ENCODE data around the gene IL31RA.

Gene IL31RA

GRCh38 chr5:55852503-55852902, 1.3 kb downstream of the IL31RA start:
- no peak for TF ChIP-seq TAF1 (IDR thresholded peaks at IDR 0.05; ENCODE audit: borderline replicate concordance, insufficient read depth, low read length)
- TF ChIP-seq, protein P1, sequence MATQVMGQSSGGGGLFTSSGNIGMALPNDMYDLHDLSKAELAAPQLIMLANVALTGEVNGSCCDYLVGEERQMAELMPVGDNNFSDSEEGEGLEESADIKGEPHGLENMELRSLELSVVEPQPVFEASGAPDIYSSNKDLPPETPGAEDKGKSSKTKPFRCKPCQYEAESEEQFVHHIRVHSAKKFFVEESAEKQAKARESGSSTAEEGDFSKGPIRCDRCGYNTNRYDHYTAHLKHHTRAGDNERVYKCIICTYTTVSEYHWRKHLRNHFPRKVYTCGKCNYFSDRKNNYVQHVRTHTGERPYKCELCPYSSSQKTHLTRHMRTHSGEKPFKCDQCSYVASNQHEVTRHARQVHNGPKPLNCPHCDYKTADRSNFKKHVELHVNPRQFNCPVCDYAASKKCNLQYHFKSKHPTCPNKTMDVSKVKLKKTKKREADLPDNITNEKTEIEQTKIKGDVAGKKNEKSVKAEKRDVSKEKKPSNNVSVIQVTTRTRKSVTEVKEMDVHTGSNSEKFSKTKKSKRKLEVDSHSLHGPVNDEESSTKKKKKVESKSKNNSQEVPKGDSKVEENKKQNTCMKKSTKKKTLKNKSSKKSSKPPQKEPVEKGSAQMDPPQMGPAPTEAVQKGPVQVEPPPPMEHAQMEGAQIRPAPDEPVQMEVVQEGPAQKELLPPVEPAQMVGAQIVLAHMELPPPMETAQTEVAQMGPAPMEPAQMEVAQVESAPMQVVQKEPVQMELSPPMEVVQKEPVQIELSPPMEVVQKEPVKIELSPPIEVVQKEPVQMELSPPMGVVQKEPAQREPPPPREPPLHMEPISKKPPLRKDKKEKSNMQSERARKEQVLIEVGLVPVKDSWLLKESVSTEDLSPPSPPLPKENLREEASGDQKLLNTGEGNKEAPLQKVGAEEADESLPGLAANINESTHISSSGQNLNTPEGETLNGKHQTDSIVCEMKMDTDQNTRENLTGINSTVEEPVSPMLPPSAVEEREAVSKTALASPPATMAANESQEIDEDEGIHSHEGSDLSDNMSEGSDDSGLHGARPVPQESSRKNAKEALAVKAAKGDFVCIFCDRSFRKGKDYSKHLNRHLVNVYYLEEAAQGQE (IDR thresholded peaks at IDR 0.05; ENCODE audit: insufficient read depth in 1 of 2, low read depth in 2 of 2, low read length in 2 of 2): no peak
- no peak for TF ChIP-seq SIN3A (IDR thresholded peaks at IDR 0.05; ENCODE audit: borderline replicate concordance, insufficient read depth, low read length)

- TF ChIP-seq TAF1 (IDR thresholded peaks at IDR 0.05; ENCODE audit: borderline replicate concordance, insufficient read depth, low read length) (peak; percentile 54; the same call in 1 of the 2 replicates), SIN3A (IDR thresholded peaks at IDR 0.05; ENCODE audit: borderline replicate concordance, insufficient read depth, low read length) (peak; percentile 61; the same call in 1 of the 2 replicates)
- TF ChIP-seq, protein P1 (IDR thresholded peaks at IDR 0.05; ENCODE audit: insufficient read depth in 1 of 2, low read depth in 2 of 2, low read length in 2 of 2): no peak
These were observed 2.0 kb downstream of the IL31RA start for GRCh38 chr5:55853041-55853670.

- TF ChIP-seq FOXP2 (optimal IDR thresholded peaks at IDR 0.05; ENCODE audit: borderline replicate concordance, extremely low read depth, extremely low read length, insufficient read depth) (no peak), POLR2AphosphoS5 (IDR thresholded peaks at IDR 0.05; ENCODE audit: low read depth, low read length) (no peak), SIN3A (IDR thresholded peaks at IDR 0.05; ENCODE audit: borderline replicate concordance, insufficient read depth, low read length) (no peak), TAF1 (IDR thresholded peaks at IDR 0.05; ENCODE audit: borderline replicate concordance, insufficient read depth, low read length) (no peak)
- TF ChIP-seq, protein P1 (IDR thresholded peaks at IDR 0.05; ENCODE audit: insufficient read depth in 1 of 2, low read depth in 2 of 2, low read length in 2 of 2): no peak
These were observed 2.7 kb downstream of the IL31RA start for GRCh38 chr5:55853818-55854217.

DNA sequence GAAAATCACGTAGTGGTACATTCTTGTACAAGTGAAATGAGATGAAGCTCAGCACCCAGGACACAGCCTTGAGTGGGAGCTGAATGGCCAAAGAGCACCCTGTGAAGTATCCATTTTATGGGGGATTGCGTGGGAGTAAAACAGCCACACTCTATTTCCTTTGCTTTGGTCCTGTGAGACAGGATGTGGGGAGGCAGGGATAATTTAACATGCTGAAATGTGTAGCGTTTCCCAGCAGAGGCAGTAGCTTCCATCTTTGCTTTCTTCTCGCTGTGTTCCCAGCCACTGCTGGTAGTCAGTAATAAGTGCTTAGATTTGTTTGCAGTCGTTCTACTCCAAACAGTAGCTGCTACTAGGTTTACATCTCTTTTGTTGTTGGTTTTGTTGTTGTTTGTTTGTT, 4.4 kb downstream of the IL31RA start:
- TF ChIP-seq FOXP2 (optimal IDR thresholded peaks at IDR 0.05; ENCODE audit: borderline replicate concordance, extremely low read depth, extremely low read length, insufficient read depth): no peak
- TF ChIP-seq, protein P1 (IDR thresholded peaks at IDR 0.05; ENCODE audit: insufficient read depth in 1 of 2, low read depth in 2 of 2, low read length in 2 of 2): 0 out of 4 replicates have a peak, but pooled peaks of 1 of the 2 experiments have one; percentile 21
- no peak for TF ChIP-seq SIN3A (IDR thresholded peaks at IDR 0.05; ENCODE audit: borderline replicate concordance, insufficient read depth, low read length)
- no peak for TF ChIP-seq POLR2AphosphoS5 (IDR thresholded peaks at IDR 0.05; ENCODE audit: low read depth, low read length)
- TF ChIP-seq TAF1 (IDR thresholded peaks at IDR 0.05; ENCODE audit: borderline replicate concordance, insufficient read depth, low read length): no peak

Measured in PFSK-1 (cell line).